GM10266 (cell line): ENCODE data around the gene TP53BP1.

Experiments
- DNase-seq: peaks from one replicate; pipeline ENCODE4 v3.0.0; 2012; ENCODE audit errors: extremely low spot score
- CTCF ChIP-seq: IDR thresholded peaks from 2 replicates; pipeline ENCODE4 v1.5.1; 2012; ENCODE audit warnings: mild to moderate bottlenecking, low read depth; ENCODE audit not compliant: control insufficient read depth, insufficient read depth; ENCODE audit errors: missing control alignments

Gene TP53BP1

GRCh38 chr15:43505738-43506137, 12.8 kb upstream of the TP53BP1 start:
- DNase-seq: no peak
- no peak for TF ChIP-seq CTCF

GRCh38 chr15:43499635-43500034, 6.7 kb upstream of the TP53BP1 start:
- no peak for DNase-seq
- TF ChIP-seq CTCF: no peak

- no peak for TF ChIP-seq CTCF
- no peak for DNase-seq
These were observed 6.0 kb upstream of the TP53BP1 start for GRCh38 chr15:43498990-43499389.

GRCh38 chr15:43493703-43494472, 932 bp upstream of the TP53BP1 start:
- no peak for DNase-seq
- no peak for TF ChIP-seq CTCF

- TF ChIP-seq CTCF: no peak
- no peak for DNase-seq
These were observed 690 bp downstream of the TP53BP1 start for GRCh38 chr15:43492266-43492665.

- no peak for TF ChIP-seq CTCF
- no peak for DNase-seq
These were observed 3.8 kb downstream of the TP53BP1 start for GRCh38 chr15:43489191-43489590.

- no peak for TF ChIP-seq CTCF
These were observed 4.2 kb downstream of the TP53BP1 start for GRCh38 chr15:43488790-43489189.

More at GRCh38 chr15:43488790-43489189, 4.2 kb downstream of the TP53BP1 start:
- no peak for DNase-seq
